CD4-positive, alpha-beta T cell treated with Interleukin-17A for 1 hour (primary cell): ENCODE measurements around the gene DGKD.

Experiments used
- DNase-seq: peaks from one replicate; pipeline ENCODE4 v3.0.0-alpha.2; 2020

DGKD gene

DNA sequence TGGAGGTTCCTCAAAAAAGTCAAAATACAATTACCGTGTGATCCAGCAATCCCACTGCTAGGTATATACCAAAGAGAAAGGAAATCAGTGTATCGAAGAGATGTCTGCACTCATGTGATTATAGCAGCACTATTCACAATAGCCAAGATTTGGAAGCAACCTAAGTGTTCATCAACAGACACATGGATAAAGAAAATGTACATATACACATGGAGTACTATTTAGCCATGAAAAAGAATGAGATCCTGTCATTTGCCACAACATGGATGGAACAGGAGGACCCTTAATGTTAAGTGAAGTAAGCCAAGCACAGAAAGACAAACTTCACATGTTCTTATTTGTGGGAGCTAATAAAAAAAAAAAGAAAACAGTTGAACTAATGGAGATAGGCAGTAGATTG lies 78.7 kb downstream of the DGKD start:
- DNase-seq, result no peak

DNA sequence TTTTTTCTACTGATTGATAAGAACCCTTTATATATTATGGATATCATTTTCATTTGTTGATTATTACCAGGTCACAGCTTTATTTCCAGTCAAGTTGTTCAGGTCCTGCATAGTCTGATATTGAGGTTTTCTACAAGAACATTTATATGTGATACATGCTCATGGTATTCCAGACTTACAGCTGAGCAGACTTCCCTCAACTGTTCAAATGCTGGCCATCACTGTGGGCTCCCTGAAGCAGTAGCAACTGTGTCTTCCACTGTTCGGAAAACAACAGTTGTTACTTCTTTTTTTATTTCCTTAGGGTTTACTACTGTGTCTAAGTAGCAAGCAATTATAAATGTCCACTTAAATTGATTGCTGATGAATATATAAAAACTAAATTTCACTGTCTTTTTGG lies 79.5 kb downstream of the DGKD start:
- DNase-seq, result no peak

- no peak for DNase-seq
These were observed 80.5 kb downstream of the DGKD start for GRCh38 chr2:233434666-233435330.

GRCh38 chr2:233435436-233436190 lies 81.3 kb downstream of the DGKD start:
- no peak for DNase-seq

DNA sequence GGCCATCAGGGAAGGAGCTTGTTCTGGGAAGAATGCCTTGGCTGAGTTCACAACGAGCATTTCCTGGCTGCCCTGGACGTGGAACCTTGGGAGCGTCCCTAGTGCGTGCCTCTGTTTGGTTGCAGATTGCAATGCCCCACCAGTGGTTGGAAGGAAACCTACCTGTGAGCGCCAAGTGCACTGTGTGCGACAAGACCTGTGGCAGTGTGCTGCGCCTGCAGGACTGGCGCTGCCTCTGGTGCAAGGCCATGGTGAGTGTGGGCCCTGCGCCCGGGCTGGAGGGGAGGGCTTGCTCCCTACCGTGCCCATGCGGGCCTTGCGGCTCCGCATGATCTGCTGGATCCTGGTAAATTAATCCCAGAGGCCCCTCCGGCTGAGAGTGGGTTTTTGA lies 81.9 kb downstream of the DGKD start:
- no peak for DNase-seq

DNA sequence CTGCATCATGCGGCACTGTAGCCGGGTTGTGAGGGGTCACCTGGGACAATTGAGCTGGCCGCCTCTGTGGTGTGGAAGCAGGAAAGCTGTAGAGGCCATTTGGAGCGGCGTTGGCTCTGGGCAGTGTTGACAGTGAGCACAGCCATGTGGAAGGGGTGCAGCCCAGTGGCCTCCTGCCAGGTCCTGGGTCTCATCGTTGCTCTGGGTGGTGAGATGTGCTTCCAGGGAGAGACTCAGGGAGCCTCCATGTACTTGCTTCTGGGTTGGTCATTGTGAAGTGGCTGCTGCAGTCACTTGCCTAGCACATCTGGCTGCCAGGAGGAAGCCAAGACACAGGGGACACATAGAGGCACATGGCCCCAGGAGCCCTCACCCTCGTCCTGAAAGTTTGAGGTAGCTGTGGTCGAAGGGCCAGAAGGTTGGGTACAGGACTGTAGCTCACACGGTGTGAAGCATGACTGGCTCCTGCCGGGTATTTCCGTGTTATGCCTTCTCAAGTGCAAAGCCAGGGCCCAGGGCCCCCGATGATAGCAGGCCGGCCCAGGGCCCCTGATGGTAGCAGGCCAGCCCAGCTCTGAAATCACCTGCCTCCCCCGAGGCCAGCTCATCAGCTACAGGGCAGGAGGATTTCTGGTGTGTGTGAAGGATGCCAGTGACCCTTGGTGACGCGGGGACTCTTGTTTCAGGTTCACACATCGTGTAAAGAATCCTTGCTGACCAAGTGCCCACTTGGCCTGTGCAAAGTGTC lies 82.6 kb downstream of the DGKD start:
- DNase-seq, result no peak

DNA sequence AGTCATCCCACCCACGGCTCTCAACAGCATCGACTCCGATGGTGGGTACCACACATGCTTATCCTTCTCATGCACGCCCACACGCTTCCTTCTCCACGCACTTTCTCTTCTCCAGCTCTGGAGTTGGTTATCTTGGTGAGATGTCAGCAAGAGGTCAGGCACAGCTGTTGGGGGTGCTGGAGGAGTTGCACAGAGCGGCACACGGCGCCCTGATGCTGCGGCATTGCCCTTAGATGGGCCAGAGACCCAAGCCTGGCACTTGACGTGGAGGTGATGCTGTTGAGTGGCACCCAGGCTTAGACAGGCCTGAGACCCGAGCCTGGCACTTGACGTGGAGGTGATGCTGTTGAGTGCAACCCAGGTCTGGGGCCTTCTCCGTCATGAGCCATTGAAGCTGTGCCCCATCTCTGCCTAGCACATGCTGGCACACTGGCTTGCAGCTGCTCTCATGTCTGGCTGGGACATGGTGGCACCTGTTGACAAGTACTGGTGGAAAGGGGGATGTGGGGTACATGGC lies 83.2 kb downstream of the DGKD start:
- DNase-seq, result no peak

DNA sequence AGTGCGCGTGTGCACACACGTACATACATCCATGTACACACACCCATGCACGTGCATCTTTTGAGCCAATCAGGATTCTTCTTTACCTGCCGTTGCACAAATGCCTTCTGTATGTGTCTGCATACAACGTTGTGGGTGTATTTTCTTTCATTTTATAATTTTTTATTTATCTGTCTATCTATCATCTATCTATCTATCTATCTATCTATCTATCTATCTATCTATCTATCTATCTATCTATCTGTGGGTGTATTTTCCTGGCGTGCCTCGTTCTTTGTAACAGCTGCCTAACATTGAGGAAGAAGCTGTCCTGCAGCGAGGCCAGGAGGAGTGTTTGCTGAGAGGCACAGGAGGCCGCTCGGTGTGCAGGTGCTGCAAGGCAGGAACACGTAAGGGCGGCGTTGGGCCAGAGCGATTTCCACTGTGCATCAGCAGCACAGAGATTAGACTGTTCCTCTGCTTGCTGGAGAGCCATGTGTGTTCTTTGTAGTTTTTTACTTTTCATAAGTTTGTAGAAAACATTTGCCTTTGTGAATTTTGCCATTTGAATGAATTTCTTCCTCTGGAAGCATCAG lies 84.4 kb downstream of the DGKD start:
- DNase-seq, result no peak

GRCh38 chr2:233439191-233439590 lies 84.9 kb downstream of the DGKD start:
- no peak for DNase-seq

DNA sequence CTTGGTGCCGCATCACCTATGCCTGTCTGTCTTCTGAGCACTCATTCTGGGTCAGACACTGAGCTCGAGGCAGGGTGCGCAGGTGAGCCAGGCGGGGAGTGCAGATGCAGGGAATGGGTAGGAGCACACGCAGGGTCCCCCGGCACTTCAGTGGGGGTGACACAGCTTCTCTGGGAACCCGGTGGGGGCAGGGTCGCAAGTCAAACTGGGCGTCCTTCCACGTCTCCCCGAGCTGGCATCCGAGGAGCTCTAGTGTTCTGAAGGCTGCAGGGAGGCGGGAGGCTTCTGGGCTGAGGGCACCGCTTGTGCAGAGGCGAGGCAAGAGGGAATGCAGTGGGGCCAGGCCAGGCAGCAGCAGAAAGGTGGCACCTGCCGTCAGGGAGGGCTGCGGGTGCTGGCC lies 86.0 kb downstream of the DGKD start:
- no peak for DNase-seq

- no peak for DNase-seq
These were observed 86.4 kb downstream of the DGKD start for GRCh38 chr2:233440714-233441113.

GRCh38 chr2:233441161-233442027 lies 87.1 kb downstream of the DGKD start:
- no peak for DNase-seq

- no peak for DNase-seq
These were observed 87.7 kb downstream of the DGKD start for GRCh38 chr2:233442028-233442310.

- peak; percentile 84 for DNase-seq
These were observed 89.4 kb downstream of the DGKD start for GRCh38 chr2:233443511-233444183.

- DNase-seq, result no peak
These were observed 90.2 kb downstream of the DGKD start for GRCh38 chr2:233444501-233444900.

DNA sequence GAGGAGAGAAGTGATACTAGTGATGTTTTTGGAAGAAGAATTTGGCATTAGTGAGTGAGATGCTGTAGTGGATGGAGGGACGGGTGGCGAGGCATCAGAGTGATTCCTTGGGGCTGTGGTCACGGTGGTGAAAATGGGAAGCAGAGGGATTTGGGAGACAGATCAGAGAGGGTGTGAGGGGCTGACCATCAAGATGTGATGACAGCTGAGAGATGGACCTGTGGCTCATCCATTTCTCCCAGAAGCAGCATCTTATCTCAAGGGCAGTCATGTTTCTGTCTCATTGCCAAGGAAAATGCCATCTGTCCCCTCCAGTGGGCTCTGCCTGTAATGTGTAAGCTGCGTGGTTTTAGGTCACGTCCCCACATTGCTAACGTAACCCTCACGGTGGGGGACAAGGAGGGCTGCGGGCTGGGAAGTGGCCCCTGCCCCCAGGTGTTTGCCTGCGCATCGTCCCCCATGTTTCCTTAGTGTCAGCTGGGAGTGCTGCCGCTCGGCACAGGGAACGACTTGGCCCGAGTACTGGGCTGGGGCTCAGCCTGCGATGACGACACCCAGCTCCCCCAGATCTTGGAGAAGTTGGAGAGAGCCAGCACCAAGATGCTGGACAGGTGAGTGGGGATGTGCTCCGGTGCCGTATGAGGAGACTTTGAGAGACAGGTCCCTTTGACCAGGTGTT lies 91.0 kb downstream of the DGKD start:
- no peak for DNase-seq

DNA sequence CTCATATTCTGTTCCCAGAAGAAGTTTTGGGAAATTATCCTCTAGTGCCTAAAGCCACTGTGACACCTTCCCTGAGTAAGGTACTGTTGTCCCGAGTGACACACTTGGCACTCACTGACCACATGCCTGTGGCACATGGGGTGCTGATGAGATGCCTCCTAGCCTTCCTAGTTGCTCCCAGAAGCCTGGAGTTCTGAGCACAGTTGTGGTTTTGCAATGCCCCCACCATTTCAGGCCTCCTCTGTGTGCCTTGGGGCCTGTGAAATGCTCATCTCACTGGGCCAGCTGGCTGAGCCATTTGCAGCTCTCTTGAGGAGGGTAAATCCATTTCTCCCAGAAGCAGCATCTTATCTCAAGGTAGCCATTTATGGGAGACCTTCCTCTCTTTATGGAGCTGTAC lies 91.8 kb downstream of the DGKD start:
- DNase-seq, result no peak

- DNase-seq, result no peak
These were observed 92.5 kb downstream of the DGKD start for GRCh38 chr2:233446606-233447305.

- DNase-seq, result no peak
These were observed 93.4 kb downstream of the DGKD start for GRCh38 chr2:233447506-233448219.

- no peak for DNase-seq
These were observed 93.9 kb downstream of the DGKD start for GRCh38 chr2:233448220-233448559.
